GM18909 (cell line): ENCODE measurements around the gene ACOXL.

Experiments used
- ATAC-seq: cut with Tn5 transposase; IDR thresholded peaks from one replicate; pipeline ENCODE4 v1.9.1; 2021; ENCODE audit warnings: mild to moderate bottlenecking; ENCODE audit not compliant: unreplicated experiment, poor library complexity

ACOXL gene

DNA sequence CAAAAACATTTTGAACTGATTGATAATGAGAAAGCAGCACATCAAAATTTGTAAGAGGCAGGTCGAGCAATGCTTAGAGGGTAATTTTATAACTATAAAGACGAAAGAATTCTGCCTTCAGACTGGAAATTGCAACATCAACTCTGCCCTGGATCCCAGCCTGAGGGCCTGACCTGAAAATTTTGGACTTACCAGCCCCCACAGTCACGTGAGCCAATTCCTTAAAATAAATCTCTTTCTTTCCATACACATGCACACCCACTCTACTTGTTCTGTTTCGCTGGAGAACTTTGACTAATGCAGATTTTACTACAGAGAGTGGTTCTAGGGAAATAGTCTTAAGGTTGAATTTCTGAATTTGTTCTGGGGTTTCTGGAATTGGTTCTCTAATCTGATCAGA, 14.6 kb upstream of the ACOXL start:
- no peak for ATAC-seq

DNA sequence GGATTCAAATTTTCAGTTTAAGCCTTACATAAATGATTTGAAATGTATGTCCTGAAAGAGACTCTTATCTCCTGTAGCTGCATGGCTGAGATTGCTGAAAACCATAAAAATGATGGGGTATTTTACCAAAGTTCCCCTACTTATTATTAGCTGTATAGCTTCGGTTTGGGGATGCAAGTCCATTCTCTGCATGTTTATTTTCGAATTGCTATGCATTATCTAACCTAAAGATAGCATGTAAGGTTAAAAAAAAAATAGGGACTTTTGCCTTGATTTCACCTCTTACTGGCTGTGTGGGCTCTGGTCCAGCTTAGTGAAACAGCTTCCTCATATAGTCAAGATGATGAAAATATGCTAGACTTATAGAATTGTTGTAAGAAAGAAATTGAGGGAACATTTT, 14.0 kb upstream of the ACOXL start:
- ATAC-seq: no peak

DNA sequence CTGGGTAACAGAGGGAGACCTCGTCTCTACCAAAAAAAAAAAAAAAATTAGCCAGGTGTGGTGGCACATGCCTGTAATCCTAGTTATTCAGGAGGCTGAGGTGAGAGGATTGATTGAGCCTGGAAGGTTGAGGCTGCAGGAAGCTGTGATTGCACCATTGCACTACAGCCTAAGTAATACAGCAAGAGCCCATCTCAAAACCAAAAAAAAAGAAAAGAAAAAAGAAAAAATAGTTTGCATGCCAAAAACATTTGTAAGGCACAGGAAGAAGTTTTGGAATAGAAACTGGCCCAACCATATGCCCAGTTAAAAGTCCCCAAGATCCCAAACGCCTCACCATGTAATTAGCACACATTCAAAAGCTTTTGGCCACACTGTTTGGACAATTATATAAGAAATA, 13.4 kb upstream of the ACOXL start:
- ATAC-seq: no peak

DNA sequence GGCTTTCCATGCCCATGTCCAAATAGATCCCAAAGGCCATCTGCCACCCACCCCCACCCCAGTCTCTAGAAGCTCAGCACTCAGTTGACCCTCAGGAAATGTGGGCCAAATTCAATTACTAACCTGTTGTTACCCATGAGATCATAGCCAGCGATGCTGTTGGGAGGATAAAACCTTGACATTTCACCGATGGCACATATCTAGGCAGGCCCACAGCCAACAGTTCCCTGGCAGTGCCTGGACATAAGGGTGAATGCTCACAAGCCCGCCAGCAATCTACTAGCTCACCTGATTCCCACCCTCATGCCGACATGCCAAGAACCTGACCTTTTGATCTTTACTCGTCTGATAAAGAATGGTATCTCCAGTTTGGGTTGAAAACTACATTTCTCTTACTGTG, 11.8 kb upstream of the ACOXL start:
- ATAC-seq: no peak

DNA sequence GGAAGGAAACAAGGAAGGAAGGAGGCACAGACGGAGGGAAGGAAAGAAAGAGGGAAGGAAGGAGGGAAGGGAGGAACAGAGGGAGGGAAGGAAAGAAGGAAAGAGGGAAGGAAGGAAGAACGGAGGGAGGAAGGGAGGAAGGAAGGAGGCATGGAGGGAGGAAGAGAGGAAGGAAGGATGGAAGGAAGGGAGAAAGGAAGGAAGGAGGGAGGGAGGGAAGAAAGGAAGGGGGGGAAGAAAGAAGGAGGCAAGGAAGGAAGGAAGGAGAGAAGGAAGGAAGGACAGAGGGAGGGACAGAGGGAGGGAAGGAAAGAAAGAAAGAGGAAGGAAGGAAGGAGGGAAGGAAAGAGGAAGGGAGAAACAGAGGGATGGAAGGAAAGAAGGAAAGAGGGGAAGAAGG, 7.6 kb upstream of the ACOXL start:
- ATAC-seq: no peak

DNA sequence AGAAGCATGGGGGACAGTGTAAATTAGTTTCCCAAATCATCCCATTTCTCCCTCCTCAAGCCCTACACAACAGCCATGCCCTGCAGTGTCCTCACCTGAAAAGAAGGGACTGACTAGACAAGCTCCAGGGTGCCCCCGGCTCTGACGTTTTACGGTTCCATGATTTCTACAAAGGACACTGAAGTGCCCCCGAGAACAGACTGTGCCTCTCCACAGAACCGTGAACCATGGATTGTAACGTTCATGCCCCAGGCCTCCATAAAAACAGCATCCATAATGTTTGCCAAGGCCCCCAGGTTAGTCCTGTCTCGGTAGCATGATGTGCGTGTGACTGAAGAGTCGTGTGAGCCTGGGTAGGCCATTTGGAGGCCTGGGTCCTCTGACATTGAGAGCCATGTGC, 7.0 kb upstream of the ACOXL start:
- no peak for ATAC-seq

DNA sequence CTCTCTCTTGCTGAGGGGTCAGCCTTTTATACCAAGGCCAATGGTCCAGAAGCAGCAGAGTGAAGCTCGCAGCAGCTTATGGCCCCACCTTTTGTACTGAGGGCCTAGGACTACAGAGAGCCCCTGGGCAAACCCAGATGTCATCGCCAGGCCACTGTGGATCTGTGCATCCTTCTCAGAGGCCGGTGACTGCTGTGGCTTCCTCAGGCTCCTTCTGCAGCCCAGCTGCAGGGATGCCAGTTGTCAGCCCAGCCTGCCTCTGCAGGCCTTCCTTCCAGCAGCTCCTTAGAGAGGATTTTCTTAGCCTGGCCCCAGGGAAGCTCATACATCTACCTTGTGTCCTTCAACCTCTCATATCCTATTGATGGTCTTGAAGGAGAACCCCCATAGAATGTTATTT, 6.5 kb upstream of the ACOXL start:
- ATAC-seq: no peak

DNA sequence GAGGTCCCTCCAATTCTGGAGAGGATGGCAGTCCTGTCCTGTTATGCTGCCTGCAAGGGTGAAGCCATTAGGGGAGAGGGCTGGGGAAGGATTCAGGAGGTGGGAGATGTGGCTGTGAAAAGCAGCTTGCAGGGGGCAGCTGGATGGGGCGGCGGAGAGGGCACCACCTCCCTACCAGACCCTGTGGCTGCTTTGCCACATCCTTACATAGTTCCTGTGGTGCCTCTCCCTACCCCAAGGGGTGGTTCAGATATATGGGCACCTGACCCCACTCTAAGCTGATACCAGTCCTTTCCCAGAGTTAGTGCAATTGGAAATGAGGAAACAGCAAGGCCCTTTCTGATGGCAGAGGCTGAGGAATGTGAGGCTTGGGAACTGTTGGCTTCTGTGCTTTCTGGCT, 6.1 kb upstream of the ACOXL start:
- no peak for ATAC-seq

DNA sequence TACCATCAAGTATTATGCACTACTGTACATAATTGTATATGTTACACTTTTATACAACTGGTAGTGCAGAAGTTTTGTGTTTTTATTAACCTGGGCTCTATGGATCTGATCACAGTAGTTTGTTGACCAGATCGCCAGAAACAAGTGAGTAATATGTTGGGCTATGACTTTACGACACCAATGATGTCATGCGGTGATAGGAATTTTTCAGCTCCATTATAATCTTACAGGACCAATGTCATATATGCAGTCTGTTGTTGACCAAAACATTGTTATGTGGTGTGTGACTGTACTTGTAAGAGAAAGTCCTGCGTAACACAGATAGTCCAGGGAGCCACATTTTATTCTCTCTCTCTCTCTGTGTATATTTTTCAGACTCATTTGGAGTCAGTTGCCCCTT, 4.5 kb upstream of the ACOXL start:
- no peak for ATAC-seq

DNA sequence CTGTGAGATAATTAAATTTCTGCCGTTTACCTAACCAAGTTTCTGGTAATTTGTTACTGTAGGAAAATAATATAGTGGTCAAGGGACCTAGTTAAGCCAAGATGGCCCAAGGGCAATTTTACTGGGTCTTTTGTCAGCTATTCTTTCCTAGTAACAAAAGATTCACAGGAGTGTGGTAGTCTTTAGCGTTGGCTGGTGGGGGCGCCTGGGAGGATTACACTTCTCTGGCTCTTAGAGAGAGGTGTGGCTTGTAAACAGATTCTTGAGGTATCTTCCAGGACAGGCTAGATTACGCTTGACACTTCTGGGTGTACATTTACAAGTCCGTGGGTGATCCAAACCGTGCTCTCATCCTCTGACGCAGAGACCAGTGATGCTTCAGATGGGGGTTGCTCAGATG, 3.3 kb upstream of the ACOXL start:
- ATAC-seq: no peak

DNA sequence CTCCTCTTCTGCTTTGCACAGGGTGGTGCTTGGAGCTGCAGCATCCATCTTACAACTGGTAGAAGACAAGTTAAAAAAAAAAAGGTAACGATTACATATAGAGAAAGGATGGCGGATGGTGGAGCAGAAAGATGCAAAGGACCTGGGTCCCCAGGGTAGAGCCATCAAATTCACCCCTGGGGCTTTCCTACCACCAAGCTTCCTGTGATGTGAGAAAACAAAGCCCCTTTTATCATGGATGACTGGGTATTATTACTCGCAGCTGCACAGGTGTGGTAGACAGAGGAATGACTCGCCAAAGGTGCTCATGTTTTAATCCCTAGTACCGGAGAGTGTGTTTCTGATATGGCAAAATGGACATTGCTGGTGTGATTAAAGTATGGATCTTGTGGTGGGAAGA, 1.3 kb upstream of the ACOXL start:
- ATAC-seq: no peak

DNA sequence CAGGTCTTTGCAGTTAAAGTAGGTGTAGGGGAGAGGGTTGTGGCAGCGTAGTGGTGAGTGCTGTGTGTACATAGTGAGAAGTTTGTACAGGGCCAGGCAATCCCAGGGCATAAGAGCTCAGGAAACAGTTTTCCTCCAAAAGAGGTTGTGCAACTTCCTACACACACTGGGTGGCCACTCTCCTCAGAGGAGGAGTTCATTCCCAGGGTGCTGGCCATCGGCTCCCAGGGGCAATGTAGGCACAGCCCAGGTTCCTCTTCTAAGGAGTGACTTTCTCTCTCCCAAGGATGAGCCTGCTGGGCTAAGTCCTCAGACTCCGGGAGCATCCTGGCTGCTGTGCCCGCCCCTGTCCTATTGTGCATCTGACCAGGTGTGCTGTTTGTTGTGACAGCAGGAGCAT, 3.0 kb downstream of the ACOXL start:
- ATAC-seq: no peak

DNA sequence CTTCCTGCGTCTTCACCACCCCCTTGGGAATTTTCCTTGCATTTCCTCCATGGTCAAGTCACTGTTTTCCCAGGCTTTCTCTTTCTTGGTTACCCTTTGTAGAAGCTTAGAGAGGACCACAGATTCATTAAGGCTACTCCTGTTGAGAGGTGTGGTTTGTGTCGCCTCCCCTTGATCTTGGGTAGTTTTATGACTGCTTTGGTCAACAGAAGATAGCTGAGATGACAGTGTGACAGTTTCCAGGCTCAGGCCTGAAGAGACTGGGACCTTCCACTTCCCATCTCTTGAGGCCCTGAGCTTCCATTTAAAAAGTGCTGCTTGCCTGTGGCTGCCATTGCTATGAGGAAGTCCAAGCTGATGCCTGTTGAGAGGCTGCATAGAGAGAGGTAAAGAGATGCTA, 5.4 kb downstream of the ACOXL start:
- no peak for ATAC-seq

DNA sequence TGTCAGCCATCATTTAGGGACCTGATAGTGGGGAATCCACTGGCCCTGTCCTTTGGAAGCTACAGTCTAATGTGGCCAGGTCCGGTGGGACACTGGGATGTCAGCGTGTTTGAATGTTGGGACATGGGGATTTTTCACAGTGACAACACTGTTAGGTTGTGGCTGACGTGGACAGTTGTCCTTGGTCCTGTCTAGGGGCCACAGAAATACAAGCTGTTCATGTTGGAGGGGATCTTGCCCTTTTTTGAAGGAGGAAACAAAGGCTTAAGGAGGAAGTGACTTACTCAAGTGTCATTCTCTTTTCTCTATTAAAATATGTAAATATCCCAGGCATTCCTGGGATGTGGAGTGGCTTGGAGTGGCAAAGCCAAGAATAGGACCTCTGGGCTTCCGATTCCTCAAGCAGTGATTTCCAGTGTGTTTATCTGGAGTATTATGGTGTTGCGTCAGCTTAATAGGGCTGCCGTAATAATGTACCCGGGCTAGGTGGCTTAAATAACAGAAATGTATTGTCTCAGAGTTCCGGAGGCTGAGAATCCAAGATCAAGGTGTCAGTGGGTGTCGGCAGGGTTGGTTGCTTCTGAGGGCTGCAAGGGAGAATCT, 8.5 kb downstream of the ACOXL start:
- ATAC-seq: no peak

DNA sequence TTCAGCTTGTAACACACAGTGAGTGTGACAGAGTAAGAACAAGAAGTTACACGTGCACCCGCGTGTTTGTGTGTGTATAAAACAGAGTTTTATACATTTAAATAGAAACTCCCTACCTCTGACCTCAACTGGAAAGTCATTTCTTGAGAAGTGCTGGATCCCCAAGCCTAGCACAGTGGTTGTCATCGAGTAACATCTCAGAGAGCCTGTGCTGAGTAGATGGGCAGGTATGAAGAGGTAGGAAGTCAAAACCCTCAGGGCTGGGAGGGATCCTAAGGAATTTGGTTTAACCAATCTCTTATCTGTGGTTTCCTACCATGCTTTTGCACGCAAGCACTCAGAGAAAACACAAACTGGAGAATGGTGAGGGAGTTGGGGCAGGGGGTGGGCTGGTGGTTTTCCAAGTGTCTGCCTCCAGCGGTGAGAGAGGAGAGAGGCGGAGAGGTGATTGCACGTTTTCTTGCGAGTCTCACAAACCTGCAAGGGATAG, 9.2 kb downstream of the ACOXL start:
- no peak for ATAC-seq

DNA sequence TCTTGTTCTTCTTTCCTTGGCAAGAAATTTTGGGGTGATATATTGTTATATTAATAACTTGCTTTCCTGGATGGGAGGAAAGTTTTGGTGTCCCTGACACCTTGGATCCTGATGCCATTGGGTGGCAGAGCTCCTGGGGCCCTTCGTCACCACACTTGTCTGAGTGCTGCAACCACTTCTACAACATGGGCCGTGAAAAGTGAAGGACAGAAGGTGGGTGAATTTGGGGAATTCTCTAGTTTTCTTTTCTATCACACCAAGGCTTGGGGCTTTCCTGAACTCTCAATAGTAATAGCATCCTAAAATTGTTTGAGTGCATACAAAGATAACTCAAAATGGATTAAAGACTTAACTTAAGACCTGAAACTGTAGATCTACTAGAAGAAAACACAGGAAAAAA, 10.0 kb downstream of the ACOXL start:
- ATAC-seq: no peak

DNA sequence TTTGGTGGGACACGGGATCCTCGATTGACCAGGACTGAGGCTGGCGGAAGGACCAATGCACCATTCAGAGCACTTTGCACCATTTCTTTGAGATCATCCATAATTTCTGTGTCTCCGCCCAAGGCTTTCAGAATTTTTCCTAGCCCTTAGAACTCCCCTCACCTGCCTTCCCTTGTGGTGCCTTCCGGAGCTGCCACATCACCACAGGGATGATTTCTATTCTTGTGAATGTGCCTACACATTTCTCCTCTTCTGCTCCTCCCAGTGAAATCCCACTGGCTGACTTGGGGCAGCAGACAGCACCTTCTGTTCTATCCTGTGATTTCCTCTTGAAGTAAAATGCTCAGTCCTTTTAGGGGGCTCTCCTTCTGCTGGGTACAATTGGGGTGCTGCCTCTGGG, 11.2 kb downstream of the ACOXL start:
- no peak for ATAC-seq

DNA sequence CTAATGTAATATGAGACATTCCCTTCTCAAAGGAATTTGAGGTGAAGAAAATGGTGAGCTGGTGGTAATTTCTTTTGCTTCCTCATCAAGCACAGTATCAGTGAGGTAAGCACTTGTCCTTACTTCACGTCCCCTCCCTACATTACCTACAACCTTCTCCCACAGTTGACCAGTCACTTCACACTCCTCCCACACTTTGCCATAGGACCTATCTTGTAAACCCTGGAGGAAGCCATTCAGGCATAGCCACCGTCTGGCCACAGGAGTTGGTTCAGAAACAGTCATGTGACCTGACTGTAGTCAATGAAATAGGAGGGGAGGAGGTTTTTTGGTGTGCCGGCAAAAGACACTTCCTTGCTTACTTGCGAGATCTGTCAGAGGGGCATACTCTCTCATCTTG, 12.1 kb downstream of the ACOXL start:
- ATAC-seq: no peak

DNA sequence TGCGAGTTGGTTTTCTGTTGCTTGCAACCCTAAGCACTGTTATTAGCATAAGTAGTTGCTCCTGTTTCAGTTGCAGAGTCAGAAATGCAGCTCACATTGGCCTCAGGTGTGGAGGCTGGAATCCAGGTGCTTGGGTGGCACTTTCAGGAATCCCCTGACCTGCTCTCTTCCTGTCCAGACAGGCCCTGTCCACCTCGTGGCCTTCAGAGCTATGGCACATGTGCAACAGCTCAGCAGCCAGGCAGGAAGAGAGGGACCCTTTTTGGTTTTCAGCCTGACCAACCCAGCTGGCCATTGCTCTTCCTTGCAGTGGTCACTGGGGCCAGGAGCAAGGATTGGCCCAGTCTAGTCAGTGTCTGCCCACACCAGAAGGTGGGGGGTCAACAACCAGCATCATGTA, 12.7 kb downstream of the ACOXL start:
- ATAC-seq: no peak

DNA sequence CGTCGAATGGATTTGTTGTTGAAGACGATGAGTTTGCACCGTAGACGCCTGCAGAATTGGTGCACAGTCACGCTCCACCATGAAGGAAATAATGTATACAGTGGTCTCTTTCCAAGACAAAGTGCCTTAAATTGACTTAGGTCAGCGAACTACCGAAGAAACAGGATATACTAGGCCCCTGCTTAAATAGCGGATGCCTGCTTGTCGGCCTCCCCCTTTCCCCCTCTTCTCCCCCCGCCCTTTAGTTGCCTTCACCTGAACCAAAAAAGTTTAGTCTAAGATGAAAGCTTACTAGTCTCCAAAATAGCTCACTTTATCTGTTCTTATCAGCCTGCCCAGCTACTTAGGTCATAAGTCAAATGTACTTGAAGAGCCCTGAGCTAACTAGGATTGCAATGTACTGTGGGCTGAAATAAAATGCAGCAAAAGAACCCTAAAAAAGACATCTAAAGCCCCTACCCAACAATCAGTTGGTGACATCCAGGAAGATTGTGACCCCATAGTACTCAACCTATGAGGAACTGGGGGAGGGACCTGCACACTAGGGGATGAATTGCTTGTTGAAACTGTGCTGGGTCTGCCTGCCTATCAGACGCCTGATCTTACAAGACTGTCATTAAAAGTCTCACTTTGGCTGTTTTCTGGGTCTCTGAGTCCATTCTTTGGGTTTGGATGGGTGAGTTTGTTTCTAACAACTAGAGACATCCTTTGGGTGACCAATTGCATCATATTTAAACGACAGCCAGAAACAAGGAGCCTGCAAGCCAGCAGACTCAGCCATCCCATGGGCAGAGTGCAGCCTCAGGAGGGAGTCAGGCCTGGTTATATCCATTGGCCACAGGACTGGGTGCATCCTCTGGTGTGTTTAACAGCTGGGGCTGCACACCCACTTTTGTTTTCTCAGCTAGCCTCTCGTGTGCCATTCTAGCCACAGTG, 14.5 kb downstream of the ACOXL start:
- no peak for ATAC-seq

DNA sequence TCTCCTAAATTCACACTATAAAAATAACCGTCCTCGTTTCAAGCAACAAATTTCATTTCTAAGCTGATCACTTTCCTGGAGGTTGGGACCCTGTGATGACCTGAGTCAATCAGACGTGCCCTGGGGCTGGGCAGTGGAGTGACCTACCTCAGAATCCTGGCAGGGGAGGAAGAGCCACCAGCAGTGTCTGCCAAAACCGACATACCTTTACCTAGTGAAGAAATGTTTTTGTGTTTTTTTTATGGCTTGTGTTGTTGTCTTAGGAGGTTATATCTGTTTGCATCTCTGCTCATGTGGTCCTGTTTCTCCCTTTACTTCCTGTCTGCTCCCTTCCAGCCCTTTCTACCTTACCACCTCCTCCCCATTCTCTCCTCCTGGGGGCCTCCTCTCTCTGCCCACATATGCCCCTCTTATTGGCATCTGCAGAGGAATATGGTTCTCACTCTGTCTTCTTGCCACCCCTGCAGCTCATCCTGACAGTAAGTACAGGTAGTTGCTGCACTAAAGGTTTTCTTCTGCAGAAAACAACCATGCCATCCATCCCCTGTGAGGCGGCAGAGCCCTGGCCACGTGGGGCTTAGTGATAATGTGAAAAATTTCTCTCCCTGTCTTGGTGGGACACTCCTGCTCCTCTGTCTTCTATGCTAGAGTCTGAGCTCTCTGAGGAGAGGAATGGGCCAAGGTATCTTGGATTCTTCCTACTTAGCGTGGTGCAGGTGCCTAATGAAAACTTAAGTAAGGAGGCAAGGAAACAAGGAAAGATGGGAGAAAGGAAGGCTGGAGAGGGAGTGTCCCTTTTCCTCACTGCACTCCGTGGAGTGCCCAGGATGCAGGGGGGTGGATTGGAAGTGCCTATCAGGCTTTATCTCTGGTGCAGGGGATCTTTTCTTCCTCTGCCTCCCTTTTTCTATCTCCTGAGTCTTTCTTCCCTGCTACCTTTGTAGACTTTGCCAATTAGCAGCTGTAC, 15.4 kb downstream of the ACOXL start:
- no peak for ATAC-seq
